HTERT RPE-1 (cell line): Measurements from ENCODE around the gene PHYKPL.

Source experiments
- in situ Hi-C: fragments of 300-500 bp; cut with MboI; formaldehyde crosslinking; loops from 4 replicates; pipeline ENCODE4 v1.14.3; 2020; ENCODE audit warnings: low sequenced_read_pairs

The PHYKPL gene

GRCh38 chr5:178224403-178224802 lies 8.2 kb downstream of the PHYKPL start:
- in situ Hi-C loops, result no loop called here

GRCh38 chr5:178223828-178224335 lies 8.7 kb downstream of the PHYKPL start:
- in situ Hi-C loops, result no loop called here

- in situ Hi-C loops, result no loop called here
Measured at GRCh38 chr5:178223196-178223773, 9.3 kb downstream of the PHYKPL start.

- in situ Hi-C loops, result no loop called here
Measured at GRCh38 chr5:178222292-178222691, 10.3 kb downstream of the PHYKPL start.

- in situ Hi-C loops, result no loop called here
Measured at GRCh38 chr5:178221853-178222252, 10.7 kb downstream of the PHYKPL start.

- in situ Hi-C loops, result no loop called here
Measured at GRCh38 chr5:178221282-178221681, 11.3 kb downstream of the PHYKPL start.

- in situ Hi-C loops, result no loop called here
Measured at GRCh38 chr5:178218827-178219226, 13.8 kb downstream of the PHYKPL start.

GRCh38 chr5:178218237-178218776 lies 14.3 kb downstream of the PHYKPL start:
- in situ Hi-C loops, result no loop called here

GRCh38 chr5:178216779-178217178 lies 15.8 kb downstream of the PHYKPL start:
- in situ Hi-C loops, result no loop called here

- in situ Hi-C loops, result no loop called here
Measured at GRCh38 chr5:178216088-178216534, 16.5 kb downstream of the PHYKPL start.

- in situ Hi-C loops, result no loop called here
Measured at GRCh38 chr5:178215280-178216002, 17.2 kb downstream of the PHYKPL start.

- in situ Hi-C loops, result no loop called here
Measured at GRCh38 chr5:178214160-178214803, 18.3 kb downstream of the PHYKPL start.

- in situ Hi-C loops, result no loop called here
Measured at GRCh38 chr5:178213748-178214151, 18.9 kb downstream of the PHYKPL start.

GRCh38 chr5:178213003-178213461 lies 19.6 kb downstream of the PHYKPL start:
- in situ Hi-C loops, result no loop called here

- in situ Hi-C loops, result no loop called here
Measured at GRCh38 chr5:178212241-178213002, 20.2 kb downstream of the PHYKPL start.

GRCh38 chr5:178211095-178212048 lies 21.2 kb downstream of the PHYKPL start:
- in situ Hi-C loops, result no loop called here

GRCh38 chr5:178210686-178211085 lies 21.9 kb downstream of the PHYKPL start:
- in situ Hi-C loops, result no loop called here

- in situ Hi-C loops, result no loop called here
Measured at GRCh38 chr5:178210073-178210535, 22.5 kb downstream of the PHYKPL start.

GRCh38 chr5:178209334-178210072 lies 23.1 kb downstream of the PHYKPL start:
- in situ Hi-C loops, result no loop called here
